ENCODE measurements around the gene RAVER1. TPM values are rescaled to one million over a fixed set of nuclear protein-coding genes. Genes with fewer than 3 reads are reported as not detected.

The RAVER1 gene
- total and polyA plus RNA-seq, 2 of the 13 experiments (the other 11 are each of a cell fraction or from before 2014, with no cell fraction given) = 3.6 to 7.9 TPM

- TF ChIP-seq ZNF574 (CRISPR knock-in tag; IDR thresholded peaks at IDR 0.05) (no peak), ZGPAT (CRISPR knock-in tag; IDR thresholded peaks at IDR 0.05) (peak; percentile 26; the same call in 1 of the 2 replicates), ZNF672 (CRISPR knock-in tag; IDR thresholded peaks at IDR 0.05) (0 out of 2 replicates have a peak, but pooled peaks have one; percentile 4), SAP130 (CRISPR knock-in tag; IDR thresholded peaks at IDR 0.05; ENCODE audit: low read depth) (peak; percentile 56; the same call in 1 of the 2 replicates), FIP1L1 (IDR thresholded peaks at IDR 0.05; ENCODE audit: borderline replicate concordance, insufficient read depth, low read depth, low read length) (no peak), KAT7 (CRISPR knock-in tag; IDR thresholded peaks at IDR 0.05; ENCODE audit: borderline replicate concordance) (0 out of 2 replicates have a peak, but pooled peaks have one; percentile 7), CTCF (CRISPR knock-in tag; IDR thresholded peaks at IDR 0.05) (no peak), HNRNPLL (IDR thresholded peaks at IDR 0.05; ENCODE audit: low read depth, low read length, poor library complexity, severe bottlenecking) (peak; percentile 53), ZSCAN31 (CRISPR knock-in tag; IDR thresholded peaks at IDR 0.05; ENCODE audit: low read depth) (no peak), ZNF776 (CRISPR knock-in tag; IDR thresholded peaks at IDR 0.05) (no peak), AGO1 (IDR thresholded peaks at IDR 0.05; ENCODE audit: low read depth, low read length, poor library complexity, severe bottlenecking) (peak; percentile 18), KDM4B (CRISPR knock-in tag; IDR thresholded peaks at IDR 0.05) (no peak), KDM5B (CRISPR knock-in tag; IDR thresholded peaks at IDR 0.05; ENCODE audit: borderline replicate concordance) (0 out of 2 replicates have a peak, but pooled peaks have one; percentile 55), NFATC3 (CRISPR knock-in tag; IDR thresholded peaks at IDR 0.05) (no peak), ZNF354B (CRISPR knock-in tag; IDR thresholded peaks at IDR 0.05) (no peak), SNAI1 (CRISPR knock-in tag; IDR thresholded peaks at IDR 0.05; ENCODE audit: borderline replicate concordance) (0 out of 2 replicates have a peak, but pooled peaks have one; percentile 41), HHEX (CRISPR knock-in tag; IDR thresholded peaks at IDR 0.05) (no peak), ZNF687 (CRISPR knock-in tag; IDR thresholded peaks at IDR 0.05) (peak; percentile 75), ZFY (CRISPR knock-in tag; IDR thresholded peaks at IDR 0.05) (0 out of 2 replicates have a peak, but pooled peaks have one; percentile 8), ZNF720 (CRISPR knock-in tag; IDR thresholded peaks at IDR 0.05) (no peak)
Observed at GRCh38 chr19:10290876-10291553, 42.3 kb downstream of the RAVER1 start (continued).

Data from HepG2 (cell line).